ENCODE measurements around the gene EIF4A2.

DNA sequence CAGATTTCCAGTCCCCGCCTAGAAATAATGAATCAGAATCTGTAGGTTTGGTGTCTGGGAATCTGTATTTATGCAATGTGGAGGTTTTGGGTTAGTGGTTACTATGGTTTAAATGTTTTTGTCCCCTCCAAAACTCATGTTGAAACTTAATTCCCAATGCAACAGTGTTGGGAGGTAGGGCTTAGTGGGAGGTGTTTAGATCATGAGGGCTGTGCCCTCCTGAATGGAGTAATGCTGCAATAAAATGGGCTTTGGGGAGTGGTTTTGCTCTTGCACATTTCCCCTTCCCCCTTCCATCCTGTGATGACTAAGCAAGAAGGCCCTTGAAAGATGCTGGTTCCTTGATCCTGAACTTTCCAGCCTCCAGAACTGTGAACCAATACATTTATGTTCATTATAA is 32.1 kb downstream of the EIF4A2 start:
- TF ChIP-seq, protein P1, sequence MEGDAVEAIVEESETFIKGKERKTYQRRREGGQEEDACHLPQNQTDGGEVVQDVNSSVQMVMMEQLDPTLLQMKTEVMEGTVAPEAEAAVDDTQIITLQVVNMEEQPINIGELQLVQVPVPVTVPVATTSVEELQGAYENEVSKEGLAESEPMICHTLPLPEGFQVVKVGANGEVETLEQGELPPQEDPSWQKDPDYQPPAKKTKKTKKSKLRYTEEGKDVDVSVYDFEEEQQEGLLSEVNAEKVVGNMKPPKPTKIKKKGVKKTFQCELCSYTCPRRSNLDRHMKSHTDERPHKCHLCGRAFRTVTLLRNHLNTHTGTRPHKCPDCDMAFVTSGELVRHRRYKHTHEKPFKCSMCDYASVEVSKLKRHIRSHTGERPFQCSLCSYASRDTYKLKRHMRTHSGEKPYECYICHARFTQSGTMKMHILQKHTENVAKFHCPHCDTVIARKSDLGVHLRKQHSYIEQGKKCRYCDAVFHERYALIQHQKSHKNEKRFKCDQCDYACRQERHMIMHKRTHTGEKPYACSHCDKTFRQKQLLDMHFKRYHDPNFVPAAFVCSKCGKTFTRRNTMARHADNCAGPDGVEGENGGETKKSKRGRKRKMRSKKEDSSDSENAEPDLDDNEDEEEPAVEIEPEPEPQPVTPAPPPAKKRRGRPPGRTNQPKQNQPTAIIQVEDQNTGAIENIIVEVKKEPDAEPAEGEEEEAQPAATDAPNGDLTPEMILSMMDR (IDR thresholded peaks at IDR 0.05): no peak
- TF ChIP-seq, protein P2, sequence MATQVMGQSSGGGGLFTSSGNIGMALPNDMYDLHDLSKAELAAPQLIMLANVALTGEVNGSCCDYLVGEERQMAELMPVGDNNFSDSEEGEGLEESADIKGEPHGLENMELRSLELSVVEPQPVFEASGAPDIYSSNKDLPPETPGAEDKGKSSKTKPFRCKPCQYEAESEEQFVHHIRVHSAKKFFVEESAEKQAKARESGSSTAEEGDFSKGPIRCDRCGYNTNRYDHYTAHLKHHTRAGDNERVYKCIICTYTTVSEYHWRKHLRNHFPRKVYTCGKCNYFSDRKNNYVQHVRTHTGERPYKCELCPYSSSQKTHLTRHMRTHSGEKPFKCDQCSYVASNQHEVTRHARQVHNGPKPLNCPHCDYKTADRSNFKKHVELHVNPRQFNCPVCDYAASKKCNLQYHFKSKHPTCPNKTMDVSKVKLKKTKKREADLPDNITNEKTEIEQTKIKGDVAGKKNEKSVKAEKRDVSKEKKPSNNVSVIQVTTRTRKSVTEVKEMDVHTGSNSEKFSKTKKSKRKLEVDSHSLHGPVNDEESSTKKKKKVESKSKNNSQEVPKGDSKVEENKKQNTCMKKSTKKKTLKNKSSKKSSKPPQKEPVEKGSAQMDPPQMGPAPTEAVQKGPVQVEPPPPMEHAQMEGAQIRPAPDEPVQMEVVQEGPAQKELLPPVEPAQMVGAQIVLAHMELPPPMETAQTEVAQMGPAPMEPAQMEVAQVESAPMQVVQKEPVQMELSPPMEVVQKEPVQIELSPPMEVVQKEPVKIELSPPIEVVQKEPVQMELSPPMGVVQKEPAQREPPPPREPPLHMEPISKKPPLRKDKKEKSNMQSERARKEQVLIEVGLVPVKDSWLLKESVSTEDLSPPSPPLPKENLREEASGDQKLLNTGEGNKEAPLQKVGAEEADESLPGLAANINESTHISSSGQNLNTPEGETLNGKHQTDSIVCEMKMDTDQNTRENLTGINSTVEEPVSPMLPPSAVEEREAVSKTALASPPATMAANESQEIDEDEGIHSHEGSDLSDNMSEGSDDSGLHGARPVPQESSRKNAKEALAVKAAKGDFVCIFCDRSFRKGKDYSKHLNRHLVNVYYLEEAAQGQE (IDR thresholded peaks at IDR 0.05; ENCODE audit: insufficient read depth in 1 of 2, low read depth in 2 of 2, low read length in 1 of 2): no peak
- TF ChIP-seq POLR2AphosphoS5 (IDR thresholded peaks at IDR 0.05; ENCODE audit: low read depth, low read length) (no peak), SIN3A (IDR thresholded peaks at IDR 0.05; ENCODE audit: borderline replicate concordance, insufficient read depth, low read depth, low read length) (no peak)

Data from Panc1 (cell line).